T-helper 17 cell (primary cell): Measurements from ENCODE around the gene PACSIN1. TPM values are rescaled to one million over a fixed set of nuclear protein-coding genes. Genes with fewer than 3 reads are reported as not detected.
A peak's percentile ranks its signal among the peaks of the same experiment; 100 is the strongest.
"Not testable (repeated sequence)": the region's sequence is repeated elsewhere in the genome, so short reads cannot be mapped to it uniquely, and the experiment has no call there.

Experiments
- ATAC-seq: fragments of 150-1000 bp; cut with Tn5 transposase; 2 replicates; pipeline ENCODE4 v1.10.0; 2021; ENCODE audit warnings: mild to moderate bottlenecking, moderate library complexity
- DNase-seq, 3 donors: peaks; one replicate each; pipeline versions ENCODE4 v3.0.0 to v3.0.0-alpha.2; 2020 to 2021
- H3K9me3 ChIP-seq: one replicate; pipeline ENCODE4 v1.7.0; 2013; ENCODE audit warnings: low read length, mild to moderate bottlenecking; ENCODE audit not compliant: control insufficient read depth, poor library complexity, severe bottlenecking
- H3K27ac Mint-ChIP-seq: one replicate; pipeline ENCODE4 v1.8.0; 2022; ENCODE audit warnings: mild to moderate bottlenecking, moderate library complexity, mixed read lengths
- H3K27me3 Mint-ChIP-seq: one replicate; pipeline ENCODE4 v1.8.0; 2022; ENCODE audit warnings: mixed read lengths
- H3K36me3 Mint-ChIP-seq: one replicate; pipeline ENCODE4 v1.8.0; 2022; ENCODE audit warnings: low read depth, mixed read lengths
- H3K4me1 Mint-ChIP-seq: one replicate; pipeline ENCODE4 v1.8.0; 2022; ENCODE audit warnings: mild to moderate bottlenecking, mixed read lengths
- H3K4me3 Mint-ChIP-seq: one replicate; pipeline ENCODE4 v1.8.0; 2022; ENCODE audit warnings: mild to moderate bottlenecking, moderate library complexity, mixed read lengths
- total RNA-seq, 4 donors: library from RNA in 2 of 4; stranded (reverse) in 2 of 4; gene quantifications; one replicate each; pipeline ENCODE4 v1.2.3 and lab custom pipeline; 2022 to 2026

The PACSIN1 gene
- total RNA-seq, 2 donors from 2014 or later: 0.40 to 0.50 TPM

DNA sequence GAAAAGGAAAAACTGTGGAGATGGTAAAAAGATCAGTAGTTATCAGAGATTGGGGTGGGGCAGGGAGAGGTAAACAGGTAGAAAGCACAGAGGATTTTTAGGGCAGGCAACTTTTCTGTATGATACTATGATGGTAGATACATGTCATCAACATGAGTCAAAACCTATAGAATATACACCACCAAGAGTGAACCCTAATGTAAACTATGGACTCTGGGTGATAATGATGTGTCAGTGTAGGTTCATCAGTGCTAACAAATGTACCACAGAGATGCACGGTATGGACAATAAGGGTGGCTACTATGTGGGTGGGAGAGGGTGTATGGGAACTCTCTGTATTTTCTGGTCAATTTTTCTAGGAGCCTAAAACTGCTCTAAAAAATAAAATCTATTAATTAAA lies 18.5 kb downstream of the PACSIN1 start:
- H3K4me3 Mint-ChIP-seq: peak overlapping the region; percentile 81
- no peaks in the 10 kb centered on the region for H3K36me3 Mint-ChIP-seq
- H3K4me1 Mint-ChIP-seq: peaks cover 25% of the 10 kb centered on the region
- no peak for DNase-seq
- H3K27me3 Mint-ChIP-seq: no peaks in the 10 kb centered on the region
- H3K9me3 ChIP-seq: no peaks in the 10 kb centered on the region
- H3K27ac Mint-ChIP-seq: peak overlapping the region; percentile 91
- ATAC-seq: no peak

DNA sequence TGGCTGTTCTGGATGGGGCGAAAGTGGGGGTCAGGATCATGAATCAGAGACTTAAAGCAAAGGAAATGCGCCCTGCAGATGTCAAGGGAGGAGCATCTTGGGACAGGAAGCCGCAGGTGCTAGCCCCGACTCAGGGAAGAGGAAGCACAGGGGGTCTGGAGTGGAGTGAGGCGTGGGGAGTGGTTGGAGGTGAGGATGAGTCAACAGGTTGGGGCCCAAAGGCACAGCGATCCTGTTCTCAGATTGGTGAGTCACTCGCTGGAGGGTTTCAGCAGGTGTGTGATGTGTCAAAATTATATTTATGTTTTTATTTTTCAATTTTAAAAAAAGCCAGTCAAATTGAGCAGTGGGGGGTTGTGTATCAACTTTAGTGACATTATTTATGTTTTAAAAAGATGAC lies 19.0 kb downstream of the PACSIN1 start:
- H3K4me3 Mint-ChIP-seq: peak overlapping the region; percentile 81
- no peaks in the 10 kb centered on the region for H3K27me3 Mint-ChIP-seq
- DNase-seq: no peak
- no peaks in the 10 kb centered on the region for H3K36me3 Mint-ChIP-seq
- peak; percentile 71 for ATAC-seq
- H3K9me3 ChIP-seq: no peaks in the 10 kb centered on the region
- H3K27ac Mint-ChIP-seq: peak overlapping the region; percentile 91
- H3K4me1 Mint-ChIP-seq: peaks cover 25% of the 10 kb centered on the region

GRCh38 chr6:34485321-34486060 lies 19.6 kb downstream of the PACSIN1 start:
- H3K27me3 Mint-ChIP-seq: no peaks in the 10 kb centered on the region
- H3K36me3 Mint-ChIP-seq: no peaks in the 10 kb centered on the region
- peak overlapping the region; percentile 91 for H3K27ac Mint-ChIP-seq
- H3K4me3 Mint-ChIP-seq: peak overlapping the region; percentile 81
- H3K4me1 Mint-ChIP-seq: peaks cover 25% of the 10 kb centered on the region
- DNase-seq (no peak), ATAC-seq (no peak)
- H3K9me3 ChIP-seq: no peaks in the 10 kb centered on the region

- H3K4me3 Mint-ChIP-seq: peak overlapping the region; percentile 19
- H3K27me3 Mint-ChIP-seq: no peaks in the 10 kb centered on the region
- no peaks in the 10 kb centered on the region for H3K9me3 ChIP-seq
- no peaks in the 10 kb centered on the region for H3K36me3 Mint-ChIP-seq
- ATAC-seq (no peak), DNase-seq (no peak)
- peak overlapping the region; percentile 91 for H3K27ac Mint-ChIP-seq
- H3K4me1 Mint-ChIP-seq: peaks cover 28% of the 10 kb centered on the region
Observed at GRCh38 chr6:34486106-34486740, 20.3 kb downstream of the PACSIN1 start.

DNA sequence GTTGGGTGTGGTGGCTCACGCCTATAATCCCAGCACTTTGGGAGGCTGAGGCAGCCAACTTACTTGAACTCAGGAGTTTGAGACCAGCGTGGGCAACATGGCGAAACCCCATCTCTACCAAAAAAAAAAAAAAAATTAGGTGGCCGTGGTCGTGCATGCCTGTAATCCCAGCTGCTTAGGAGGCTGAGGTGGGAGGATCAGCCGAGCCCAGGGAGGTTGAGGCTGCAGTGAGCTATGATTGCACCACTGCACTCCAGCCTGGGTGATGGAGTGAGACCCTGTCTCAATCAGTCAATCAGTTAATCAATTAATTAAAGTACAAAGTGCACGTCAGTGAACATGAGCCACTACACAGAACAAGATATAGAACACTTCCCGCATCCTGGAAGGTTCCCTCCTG lies 21.0 kb downstream of the PACSIN1 start:
- not testable (repeated sequence) for H3K27me3 Mint-ChIP-seq, H3K4me3 Mint-ChIP-seq, H3K9me3 ChIP-seq, H3K36me3 Mint-ChIP-seq, DNase-seq, ATAC-seq
- H3K4me1 Mint-ChIP-seq: peaks cover 29% of the 10 kb centered on the region
- peak overlapping the region; percentile 39 for H3K27ac Mint-ChIP-seq

DNA sequence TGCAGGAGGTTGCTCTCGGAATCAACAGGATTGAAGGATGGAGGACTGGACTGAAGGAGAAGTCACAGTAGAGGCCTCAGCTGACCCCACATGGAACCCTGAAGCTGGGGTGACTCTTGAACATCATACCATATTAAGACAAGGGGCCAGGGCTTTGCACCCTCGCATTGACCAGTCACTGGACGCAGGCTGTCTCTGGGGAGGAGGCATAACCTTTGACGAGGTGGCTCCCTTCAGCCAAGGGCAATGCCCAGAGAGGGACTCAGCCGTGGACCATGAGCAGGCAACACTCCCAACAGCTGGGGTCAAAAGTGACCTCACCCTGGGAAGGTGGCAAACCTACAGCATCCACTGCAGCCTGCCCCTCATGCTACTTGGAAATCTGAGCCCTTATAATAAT lies 21.7 kb downstream of the PACSIN1 start:
- no peaks in the 10 kb centered on the region for H3K9me3 ChIP-seq
- Mint-ChIP-seq H3K27ac (no peak overlapping the region), H3K36me3 (no peaks in the 10 kb centered on the region), H3K4me1 (peaks cover 29% of the 10 kb centered on the region), H3K27me3 (no peaks in the 10 kb centered on the region), H3K4me3 (no peak overlapping the region)
- DNase-seq (no peak), ATAC-seq (no peak)

DNA sequence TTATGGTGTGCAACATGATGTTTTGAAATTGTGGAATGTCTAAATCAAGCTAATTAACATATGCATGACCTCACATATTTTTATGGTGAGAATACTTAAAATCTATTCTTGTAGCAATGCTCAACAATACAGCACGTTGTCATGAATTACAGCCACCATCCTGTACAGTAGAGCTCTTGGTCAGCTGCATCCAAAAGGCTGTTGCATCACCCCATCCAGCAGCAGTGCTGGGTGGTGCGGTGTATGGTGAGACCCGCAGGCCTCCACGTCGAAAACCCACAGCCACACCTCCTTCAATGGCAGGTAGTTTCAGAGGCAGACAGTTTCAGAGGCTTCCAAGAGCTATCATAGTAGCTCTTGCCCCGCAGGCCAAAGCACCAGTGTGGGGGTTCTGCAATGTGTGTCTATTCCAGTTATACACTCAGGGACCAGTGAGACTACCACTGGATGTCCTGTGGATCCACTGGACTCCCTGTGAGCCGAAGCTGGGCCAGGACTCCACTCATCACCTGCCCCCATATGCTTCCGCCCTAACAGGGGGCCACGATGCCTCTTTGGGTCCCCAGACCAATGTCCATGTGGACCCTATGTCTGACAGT lies 23.4 kb downstream of the PACSIN1 start:
- H3K9me3 ChIP-seq: no peaks in the 10 kb centered on the region
- Mint-ChIP-seq H3K4me3 (no peak overlapping the region), H3K27ac (no peak overlapping the region), H3K36me3 (no peaks in the 10 kb centered on the region), H3K27me3 (no peaks in the 10 kb centered on the region), H3K4me1 (peaks cover 25% of the 10 kb centered on the region)
- DNase-seq: no peak
- ATAC-seq: no peak

GRCh38 chr6:34490390-34491090 lies 24.7 kb downstream of the PACSIN1 start:
- H3K9me3 ChIP-seq: no peaks in the 10 kb centered on the region
- DNase-seq (no peak), ATAC-seq (no peak)
- Mint-ChIP-seq H3K27ac (no peak overlapping the region), H3K4me3 (no peak overlapping the region), H3K4me1 (peaks cover 13% of the 10 kb centered on the region), H3K36me3 (no peaks in the 10 kb centered on the region), H3K27me3 (peaks cover 7% of the 10 kb centered on the region)

DNA sequence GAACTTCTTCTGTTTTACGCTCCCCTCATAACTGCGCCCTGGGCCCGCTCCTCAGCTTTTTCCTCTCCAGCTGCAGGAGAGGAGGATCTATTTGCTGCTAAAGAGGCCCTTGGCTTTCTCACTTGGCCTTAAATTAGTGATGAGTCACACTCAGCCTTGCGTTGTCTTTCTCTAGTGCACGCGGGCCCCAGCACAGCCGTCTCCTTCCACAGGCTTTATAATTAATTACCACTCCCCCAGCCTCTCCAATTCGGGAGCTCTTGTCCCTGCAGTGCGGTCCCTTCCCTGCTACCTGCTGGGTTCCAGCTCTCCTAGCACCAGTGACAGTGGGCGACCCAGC lies 25.2 kb downstream of the PACSIN1 start:
- Mint-ChIP-seq H3K27ac (no peak overlapping the region), H3K36me3 (no peaks in the 10 kb centered on the region), H3K27me3 (peaks cover 7% of the 10 kb centered on the region), H3K4me1 (peaks cover 8% of the 10 kb centered on the region), H3K4me3 (no peak overlapping the region)
- DNase-seq (no peak), ATAC-seq (no peak)
- no peaks in the 10 kb centered on the region for H3K9me3 ChIP-seq

DNA sequence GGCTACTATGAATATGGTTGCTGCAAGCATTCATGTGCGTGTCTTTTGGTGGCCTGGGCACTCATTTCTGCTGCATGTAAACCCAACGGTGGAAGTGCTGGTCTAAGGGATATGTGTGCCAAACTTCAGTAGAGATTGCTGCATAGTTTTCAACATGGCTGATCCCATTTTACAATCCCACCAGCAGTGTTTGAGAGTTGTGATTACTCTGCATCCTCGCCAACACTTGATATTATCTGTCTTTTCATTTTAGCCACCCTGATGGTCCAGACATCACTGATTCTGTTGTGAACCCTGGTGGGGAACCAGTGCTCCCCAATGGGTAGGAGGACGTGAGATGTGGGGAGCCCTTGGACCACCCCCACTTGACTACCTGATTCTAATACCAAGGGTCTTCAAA lies 27.5 kb downstream of the PACSIN1 start:
- H3K9me3 ChIP-seq: no peaks in the 10 kb centered on the region
- Mint-ChIP-seq H3K4me3 (no peak overlapping the region), H3K4me1 (peaks cover 6% of the 10 kb centered on the region), H3K36me3 (no peaks in the 10 kb centered on the region), H3K27ac (no peak overlapping the region), H3K27me3 (peaks cover 13% of the 10 kb centered on the region)
- DNase-seq: no peak
- ATAC-seq: no peak

GRCh38 chr6:34494973-34495372 lies 29.1 kb downstream of the PACSIN1 start:
- DNase-seq (no peak), ATAC-seq (no peak)
- no peak overlapping the region for H3K27ac Mint-ChIP-seq
- H3K4me3 Mint-ChIP-seq: no peak overlapping the region
- H3K36me3 Mint-ChIP-seq: no peaks in the 10 kb centered on the region
- peaks cover 13% of the 10 kb centered on the region for H3K27me3 Mint-ChIP-seq
- peaks cover 6% of the 10 kb centered on the region for H3K4me1 Mint-ChIP-seq
- H3K9me3 ChIP-seq: no peaks in the 10 kb centered on the region

DNA sequence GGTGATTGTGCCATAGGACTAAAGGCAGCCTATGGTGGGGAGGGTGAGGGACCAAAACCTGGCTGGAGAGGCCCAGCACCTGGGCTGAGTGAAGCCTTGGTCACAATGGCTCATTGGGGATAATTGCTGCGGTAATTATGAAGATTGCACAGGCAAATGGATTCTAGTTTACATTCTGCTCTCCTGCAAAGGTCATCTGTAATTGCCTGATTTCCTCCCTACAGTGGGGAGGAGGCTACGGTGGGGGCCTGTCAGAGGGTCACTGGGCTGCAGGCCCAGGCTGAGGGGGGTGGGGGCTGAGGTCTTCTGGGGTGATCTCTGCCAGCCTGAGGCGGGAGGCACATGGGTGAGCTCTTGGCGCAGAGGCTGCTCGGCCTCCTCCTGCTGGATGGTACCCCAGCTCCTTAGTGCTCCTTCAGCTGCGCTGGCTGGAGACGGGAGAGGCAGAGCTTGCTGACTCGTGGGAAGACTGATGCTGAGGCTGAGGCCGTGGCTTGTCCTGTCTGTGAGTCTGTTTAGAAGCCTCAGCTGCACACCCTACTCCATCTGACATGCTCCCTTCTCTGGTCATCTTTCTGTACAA lies 30.3 kb downstream of the PACSIN1 start:
- Mint-ChIP-seq H3K4me3 (no peak overlapping the region), H3K27me3 (peaks cover 13% of the 10 kb centered on the region), H3K27ac (no peak overlapping the region), H3K4me1 (peaks cover 3% of the 10 kb centered on the region), H3K36me3 (no peaks in the 10 kb centered on the region)
- ATAC-seq (no peak), DNase-seq (no peak)
- H3K9me3 ChIP-seq: no peaks in the 10 kb centered on the region

GRCh38 chr6:34497411-34497810 lies 31.5 kb downstream of the PACSIN1 start:
- no peaks in the 10 kb centered on the region for H3K36me3 Mint-ChIP-seq
- peaks cover 13% of the 10 kb centered on the region for H3K27me3 Mint-ChIP-seq
- no peak overlapping the region for H3K27ac Mint-ChIP-seq
- no peaks in the 10 kb centered on the region for H3K9me3 ChIP-seq
- H3K4me3 Mint-ChIP-seq: no peak overlapping the region
- DNase-seq (no peak), ATAC-seq (no peak)
- H3K4me1 Mint-ChIP-seq: peaks cover 2% of the 10 kb centered on the region
